HTR-8/SVneo (cell line): ENCODE measurements around the gene CTBP1.

Source experiments
- DNase-seq: peaks from one replicate; pipeline ENCODE4 v3.0.0; 2011; ENCODE audit warnings: low spot score, mixed read lengths; ENCODE audit not compliant: insufficient read length
- FAIRE-seq: peaks from 2 replicates; lab custom pipeline; 2011; peaks lifted over from hg19 to GRCh38; lab: Jason Lieb, UNC

CTBP1 gene

GRCh38 chr4:1168191-1169101 lies 80.5 kb downstream of the CTBP1 start:
- no peak for DNase-seq
- FAIRE-seq, result no peak

- DNase-seq, result peak; percentile 90
- peak; percentile 98 for FAIRE-seq
Observed at GRCh38 chr4:1167244-1167949, 81.5 kb downstream of the CTBP1 start.

GRCh38 chr4:1166509-1167243 lies 82.3 kb downstream of the CTBP1 start:
- DNase-seq, result no peak
- FAIRE-seq, result no peak

- DNase-seq, result no peak
- FAIRE-seq, result no peak
Observed at GRCh38 chr4:1164956-1165545, 83.9 kb downstream of the CTBP1 start.

- DNase-seq, result no peak
- FAIRE-seq, result no peak
Observed at GRCh38 chr4:1164444-1164843, 84.5 kb downstream of the CTBP1 start.

- no peak for FAIRE-seq
- DNase-seq, result no peak
Observed at GRCh38 chr4:1164040-1164439, 84.9 kb downstream of the CTBP1 start.
